Esophagus squamous epithelium (tissue), 4 donors: ENCODE results near the gene KLHDC3.

ENCODE experiments used
- CTCF ChIP-seq, 6 experiments: fragments of 450-650 bp in 4 of 6; fragments of 200-600 bp in 2 of 6; sonication (generic) in 2 of 6; IDR thresholded peaks; one replicate each; pipeline ENCODE4 v1.5.1; 2016 to 2019; ENCODE audit warnings: antibody characterized with exemption in 6 of 6, mild to moderate bottlenecking in 4 of 6, moderate library complexity in 4 of 6
- POLR2A ChIP-seq, 4 donors: fragments of 450-650 bp; IDR thresholded peaks; one replicate each; pipeline ENCODE4 v1.6.1; 2017; ENCODE audit warnings: antibody characterized with exemption in 4 of 4, mild to moderate bottlenecking in 4 of 4, moderate library complexity in 3 of 4

GRCh38 chr6:43011207-43011606, 2.8 kb upstream of the KLHDC3 start:
- TF ChIP-seq CTCF (IDR thresholded peaks at IDR 0.05) = no peak
- TF ChIP-seq POLR2A (IDR thresholded peaks at IDR 0.05) = no peak
